ENCODE data around the gene MYO1E. TPM values are rescaled to one million over a fixed set of nuclear protein-coding genes. Genes with fewer than 3 reads are reported as not detected.

Gene MYO1E
- total RNA-seq, 1 experiment from 2014 or later: 83.6 TPM

- no peak for TF ChIP-seq ZNF671 (CRISPR knock-in tag; IDR thresholded peaks at IDR 0.05)
- TF ChIP-seq ZNF423 (CRISPR knock-in tag; IDR thresholded peaks at IDR 0.05): no peak
- TF ChIP-seq RELA (CRISPR knock-in tag; IDR thresholded peaks at IDR 0.05; ENCODE audit: borderline replicate concordance): no peak
- no peak for TF ChIP-seq ZNF219 (CRISPR knock-in tag; IDR thresholded peaks at IDR 0.05; ENCODE audit: borderline replicate concordance)
These were observed 134.7 kb downstream of the MYO1E start (continued) for GRCh38 chr15:59237924-59238331.

- no peak for ATAC-seq
- H3K36me3 Mint-ChIP-seq: peaks cover 3% of the 10 kb centered on the region
These were observed 135.4 kb downstream of the MYO1E start for GRCh38 chr15:59237119-59237855.

GRCh38 chr15:59236394-59236793, 136.3 kb downstream of the MYO1E start:
- Mint-ChIP-seq H3K27me3 (ENCODE audit: low read depth) (no peaks in the 10 kb centered on the region), H3K9me3 (no peaks in the 10 kb centered on the region), H3K27ac (peak overlapping the region; percentile 30), H3K4me3 (no peak overlapping the region), H3K36me3 (peaks cover 3% of the 10 kb centered on the region), H3K4me1 (peaks cover 25% of the 10 kb centered on the region)
- CTCF ChIA-PET: interaction anchor here (1.0 kb wide), 1 partner anchor 11 kb away, joined by 4 read pairs; no protein-coding TSS in a partner anchor
- DNase-seq (ENCODE audit: low spot score) (no peak), ATAC-seq (no peak)
- TF ChIP-seq USF1 (CRISPR knock-in tag; IDR thresholded peaks at IDR 0.05): no peak
- TF ChIP-seq TCF7 (CRISPR knock-in tag; IDR thresholded peaks at IDR 0.05; ENCODE audit: low read depth): no peak
- TF ChIP-seq SP1 (CRISPR knock-in tag; conservative IDR thresholded peaks at IDR 0.05): no peak
- TF ChIP-seq HMGA2 (CRISPR knock-in tag; IDR thresholded peaks at IDR 0.05): no peak
- no peak for TF ChIP-seq HMGXB4 (CRISPR knock-in tag; IDR thresholded peaks at IDR 0.05)
- TF ChIP-seq ATF1 (CRISPR knock-in tag; IDR thresholded peaks at IDR 0.05): no peak
- TF ChIP-seq PREB (CRISPR knock-in tag; IDR thresholded peaks at IDR 0.05; ENCODE audit: borderline replicate concordance): no peak
- no peak for TF ChIP-seq FOXP4 (CRISPR knock-in tag; IDR thresholded peaks at IDR 0.05)
- TF ChIP-seq ZNF671 (CRISPR knock-in tag; IDR thresholded peaks at IDR 0.05): no peak
- POLR2A ChIA-PET: interaction anchor here (0.6 to 0.7 kb wide), 2 partner anchors 104 to 137 kb away, joined by 3 read pairs; partner anchors contain the start of gene MYO1E

More at GRCh38 chr15:59237119-59237855, 135.4 kb downstream of the MYO1E start:
- DNase-seq (ENCODE audit: low spot score): no peak
- H3K4me1 Mint-ChIP-seq: peaks cover 22% of the 10 kb centered on the region
- no peaks in the 10 kb centered on the region for H3K9me3 Mint-ChIP-seq
- CTCF ChIA-PET: interaction anchor here (1.0 to 1.8 kb wide), 3 partner anchors 10 to 184 kb away, joined by 3 to 10 read pairs (median 4); no protein-coding TSS in a partner anchor
- TF ChIP-seq JAZF1 (CRISPR knock-in tag; IDR thresholded peaks at IDR 0.05) (no peak), CBFB (CRISPR knock-in tag; IDR thresholded peaks at IDR 0.05; ENCODE audit: low read depth) (no peak), HMGA2 (CRISPR knock-in tag; IDR thresholded peaks at IDR 0.05) (no peak), ATF2 (CRISPR knock-in tag; IDR thresholded peaks at IDR 0.05; ENCODE audit: borderline replicate concordance, low read depth) (no peak)
- H3K27me3 Mint-ChIP-seq (ENCODE audit: low read depth): no peaks in the 10 kb centered on the region
- H3K27ac Mint-ChIP-seq: 0 out of 2 replicates have a peak overlapping the region, but pooled peaks have one; percentile 66
- POLR2A ChIA-PET: interaction anchor here (1.1 kb wide), 1 partner anchor 136 kb away, joined by 4 read pairs; the partner anchor contains the start of gene MYO1E
- H3K4me3 Mint-ChIP-seq: no peak overlapping the region
